ENCODE measurements around the gene GAB1. TPM values are rescaled to one million over a fixed set of nuclear protein-coding genes. Genes with fewer than 3 reads are reported as not detected.

GAB1 gene
- total and polyA plus RNA-seq, 2 donors from 2014 or later, result 3.6 to 38.0 TPM

DNA sequence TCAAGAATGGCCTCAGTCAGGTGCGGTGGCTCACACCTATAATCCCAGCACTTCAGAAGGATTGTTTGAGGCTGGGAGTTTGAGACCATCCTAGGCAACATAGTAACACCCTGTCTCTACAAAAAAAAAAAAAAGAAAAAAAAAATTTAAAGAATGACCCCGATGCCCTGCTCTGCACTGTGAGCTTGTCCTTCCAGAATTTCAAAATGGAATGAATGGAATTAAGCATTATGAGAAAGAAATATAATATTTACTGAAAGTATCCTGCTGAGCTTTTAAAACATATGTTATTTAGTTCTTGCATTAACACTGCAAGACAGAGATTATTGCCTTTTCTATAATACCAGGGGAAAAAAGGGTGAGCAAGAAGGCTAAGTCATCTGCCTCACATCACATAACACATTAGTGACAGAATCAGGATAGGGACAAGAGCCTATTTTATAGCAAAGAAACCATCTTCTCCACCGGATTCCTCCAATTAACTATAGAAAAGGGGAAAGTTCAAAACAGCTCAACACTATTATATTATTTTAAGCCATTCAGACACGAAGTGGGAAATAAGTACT lies 41.9 kb upstream of the GAB1 start:
- intact Hi-C loops (cut with DNase I), result no loop called here
- FAIRE-seq, result no peak

DNA sequence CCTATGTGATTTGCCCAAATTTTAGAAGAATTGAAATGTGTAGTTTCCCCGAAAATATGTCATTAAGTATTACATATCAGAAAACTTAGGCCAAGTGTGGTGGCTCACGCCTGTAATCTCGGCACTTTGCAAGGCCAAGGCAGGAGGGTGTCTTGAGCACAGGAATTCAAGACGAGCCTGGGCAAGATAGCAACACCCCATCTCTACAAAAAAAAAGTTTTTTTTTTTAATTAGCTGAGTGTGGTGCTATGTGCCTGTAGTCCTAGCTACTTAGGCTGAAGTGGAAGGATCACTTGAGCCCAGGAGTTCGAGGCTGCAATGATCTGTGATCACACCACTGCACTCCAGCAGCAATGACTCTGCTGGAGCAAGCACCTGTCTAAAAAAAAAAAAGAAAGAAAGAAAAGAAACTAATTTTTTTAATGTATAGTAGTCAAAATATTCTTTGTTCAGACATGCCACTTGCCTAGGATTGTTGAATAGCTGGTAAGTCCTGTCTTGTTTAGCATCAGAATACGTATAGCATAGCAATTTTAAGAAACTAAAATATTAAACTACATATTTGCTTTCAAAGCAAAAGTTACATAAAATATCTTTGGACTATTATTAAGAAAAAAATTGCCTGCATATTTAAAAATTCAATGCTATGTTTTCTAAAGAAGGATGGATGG lies 40.1 kb upstream of the GAB1 start:
- Histone ChIP-seq H3K36me3 (ENCODE audit: control insufficient read depth in 2 of 3, insufficient read depth in 3 of 3, low read length in 3 of 3) (no peaks in the 10 kb centered on the region), H3K27me3 (ENCODE audit: control insufficient read depth, insufficient read depth, low read length) (no peaks in the 10 kb centered on the region), H3K9ac (ENCODE audit: low read length in 3 of 3) (no peak overlapping the region), H3K9me3 (ENCODE audit: control insufficient read depth in 2 of 3, insufficient read depth in 1 of 3, low read length in 3 of 3) (no peaks in the 10 kb centered on the region), H3K27ac (ENCODE audit: low read depth in 2 of 2, low read length in 2 of 2) (no peak overlapping the region), H3K4me3 (ENCODE audit: low read length in 3 of 3) (no peak overlapping the region), H3K4me1 (ENCODE audit: control insufficient read depth in 2 of 3, insufficient read depth in 2 of 3, low read depth in 1 of 3, low read length in 3 of 3) (no peaks in the 10 kb centered on the region)
- TF ChIP-seq, protein P1, sequence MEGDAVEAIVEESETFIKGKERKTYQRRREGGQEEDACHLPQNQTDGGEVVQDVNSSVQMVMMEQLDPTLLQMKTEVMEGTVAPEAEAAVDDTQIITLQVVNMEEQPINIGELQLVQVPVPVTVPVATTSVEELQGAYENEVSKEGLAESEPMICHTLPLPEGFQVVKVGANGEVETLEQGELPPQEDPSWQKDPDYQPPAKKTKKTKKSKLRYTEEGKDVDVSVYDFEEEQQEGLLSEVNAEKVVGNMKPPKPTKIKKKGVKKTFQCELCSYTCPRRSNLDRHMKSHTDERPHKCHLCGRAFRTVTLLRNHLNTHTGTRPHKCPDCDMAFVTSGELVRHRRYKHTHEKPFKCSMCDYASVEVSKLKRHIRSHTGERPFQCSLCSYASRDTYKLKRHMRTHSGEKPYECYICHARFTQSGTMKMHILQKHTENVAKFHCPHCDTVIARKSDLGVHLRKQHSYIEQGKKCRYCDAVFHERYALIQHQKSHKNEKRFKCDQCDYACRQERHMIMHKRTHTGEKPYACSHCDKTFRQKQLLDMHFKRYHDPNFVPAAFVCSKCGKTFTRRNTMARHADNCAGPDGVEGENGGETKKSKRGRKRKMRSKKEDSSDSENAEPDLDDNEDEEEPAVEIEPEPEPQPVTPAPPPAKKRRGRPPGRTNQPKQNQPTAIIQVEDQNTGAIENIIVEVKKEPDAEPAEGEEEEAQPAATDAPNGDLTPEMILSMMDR (IDR thresholded peaks at IDR 0.05; ENCODE audit: borderline replicate concordance, extremely low read depth, insufficient read depth), result no peak
- no peak for FAIRE-seq
- DNase-seq, result no peak
- intact Hi-C loops (cut with DNase I), result no loop called here

More for the DNA sequence above, 41.9 kb upstream of the GAB1 start:
- Histone ChIP-seq H3K4me1 (ENCODE audit: control insufficient read depth in 2 of 3, insufficient read depth in 2 of 3, low read depth in 1 of 3, low read length in 3 of 3) (no peaks in the 10 kb centered on the region), H3K4me3 (ENCODE audit: low read length in 3 of 3) (no peak overlapping the region), H3K9me3 (ENCODE audit: control insufficient read depth in 2 of 3, insufficient read depth in 1 of 3, low read length in 3 of 3) (no peaks in the 10 kb centered on the region), H3K27me3 (ENCODE audit: control insufficient read depth, insufficient read depth, low read length) (no peaks in the 10 kb centered on the region), H3K27ac (ENCODE audit: low read depth in 2 of 2, low read length in 2 of 2) (no peak overlapping the region), H3K9ac (ENCODE audit: low read length in 3 of 3) (no peak overlapping the region), H3K36me3 (ENCODE audit: control insufficient read depth in 2 of 3, insufficient read depth in 3 of 3, low read length in 3 of 3) (no peaks in the 10 kb centered on the region)
- TF ChIP-seq, protein P1 (IDR thresholded peaks at IDR 0.05; ENCODE audit: borderline replicate concordance, extremely low read depth, insufficient read depth), result no peak
- DNase-seq, result no peak

DNA sequence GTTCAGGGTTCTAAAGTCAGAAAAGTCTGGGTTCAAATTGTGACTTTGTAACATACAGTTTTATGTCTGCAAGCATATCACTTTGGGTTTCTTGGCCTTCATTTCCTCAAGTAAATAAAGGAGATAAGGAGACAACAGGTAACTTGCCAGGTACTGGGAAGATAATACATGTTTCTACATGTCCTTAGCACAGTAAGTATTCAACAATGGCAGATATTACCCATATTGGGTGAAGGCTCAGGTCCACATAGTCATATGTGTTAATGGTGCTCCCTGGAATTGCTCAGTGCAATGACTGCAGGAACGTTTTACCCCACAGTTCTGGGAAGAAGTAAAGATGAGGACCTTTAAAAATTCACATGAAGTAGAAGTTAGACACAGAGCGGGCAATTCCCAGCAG lies 35.8 kb upstream of the GAB1 start:
- H3K9me3 ChIP-seq (ENCODE audit: control insufficient read depth in 2 of 3, insufficient read depth in 1 of 3, low read length in 3 of 3), result no peaks in the 10 kb centered on the region
- no peak overlapping the region for H3K9ac ChIP-seq (ENCODE audit: low read length in 3 of 3)
- H3K27ac ChIP-seq (ENCODE audit: low read depth in 2 of 2, low read length in 2 of 2), result no peak overlapping the region
- no peaks in the 10 kb centered on the region for H3K36me3 ChIP-seq (ENCODE audit: control insufficient read depth in 2 of 3, insufficient read depth in 3 of 3, low read length in 3 of 3)
- TF ChIP-seq, protein P1 (IDR thresholded peaks at IDR 0.05; ENCODE audit: borderline replicate concordance, extremely low read depth, insufficient read depth), result no peak
- H3K27me3 ChIP-seq (ENCODE audit: control insufficient read depth, insufficient read depth, low read length), result no peaks in the 10 kb centered on the region
- no peak for FAIRE-seq
- DNase-seq, result no peak
- H3K4me1 ChIP-seq (ENCODE audit: control insufficient read depth in 2 of 3, insufficient read depth in 2 of 3, low read depth in 1 of 3, low read length in 3 of 3), result no peaks in the 10 kb centered on the region
- H3K4me3 ChIP-seq (ENCODE audit: low read length in 3 of 3), result no peak overlapping the region
- intact Hi-C loops (cut with DNase I), result no loop called here

Data from kidney (tissue), 14 donors.